HG02623 (cell line): ENCODE data around the gene HAGH.

ENCODE experiments used
- ATAC-seq: cut with Tn5 transposase; IDR thresholded peaks from one replicate; pipeline ENCODE4 v1.9.1; 2021; ENCODE audit warnings: moderate library complexity; ENCODE audit not compliant: unreplicated experiment

The HAGH gene

DNA sequence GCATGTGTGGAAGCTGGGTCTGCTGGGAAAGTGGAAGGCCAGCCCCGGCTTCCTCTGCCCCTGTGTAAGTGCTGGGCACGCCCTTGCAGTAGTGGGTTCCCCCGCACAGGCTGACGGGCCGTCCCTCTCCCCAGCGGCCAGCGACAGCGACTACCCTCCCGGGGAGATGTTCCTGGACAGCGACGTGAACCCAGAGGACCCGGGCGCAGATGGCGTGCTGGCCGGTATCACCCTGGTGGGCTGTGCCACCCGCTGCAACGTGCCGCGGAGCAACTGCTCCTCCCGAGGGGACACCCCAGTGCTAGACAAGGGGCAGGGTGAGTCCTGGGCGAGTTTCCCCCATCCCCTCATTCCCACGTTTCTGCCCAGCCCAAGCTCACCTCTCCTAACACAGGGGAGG, 60.8 kb downstream of the HAGH start:
- no peak for ATAC-seq

DNA sequence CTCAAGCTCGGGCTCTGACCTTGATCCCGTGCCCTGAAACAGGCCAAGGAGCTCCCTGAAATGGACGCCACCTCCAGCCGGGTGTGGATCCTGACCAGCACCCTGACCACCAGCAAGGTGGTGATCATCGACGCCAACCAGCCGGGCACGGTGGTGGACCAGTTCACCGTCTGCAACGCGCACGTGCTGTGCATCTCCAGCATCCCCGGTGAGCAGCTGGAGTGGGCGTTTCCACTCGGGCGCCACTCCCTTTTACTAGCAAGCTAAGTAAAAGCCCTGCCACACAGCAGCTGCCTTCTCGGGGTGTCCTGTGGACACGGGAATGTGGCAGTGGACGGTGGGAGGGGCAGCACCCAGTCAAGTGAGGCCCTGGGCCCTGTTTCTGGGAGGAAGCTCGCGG, 61.7 kb downstream of the HAGH start:
- no peak for ATAC-seq

DNA sequence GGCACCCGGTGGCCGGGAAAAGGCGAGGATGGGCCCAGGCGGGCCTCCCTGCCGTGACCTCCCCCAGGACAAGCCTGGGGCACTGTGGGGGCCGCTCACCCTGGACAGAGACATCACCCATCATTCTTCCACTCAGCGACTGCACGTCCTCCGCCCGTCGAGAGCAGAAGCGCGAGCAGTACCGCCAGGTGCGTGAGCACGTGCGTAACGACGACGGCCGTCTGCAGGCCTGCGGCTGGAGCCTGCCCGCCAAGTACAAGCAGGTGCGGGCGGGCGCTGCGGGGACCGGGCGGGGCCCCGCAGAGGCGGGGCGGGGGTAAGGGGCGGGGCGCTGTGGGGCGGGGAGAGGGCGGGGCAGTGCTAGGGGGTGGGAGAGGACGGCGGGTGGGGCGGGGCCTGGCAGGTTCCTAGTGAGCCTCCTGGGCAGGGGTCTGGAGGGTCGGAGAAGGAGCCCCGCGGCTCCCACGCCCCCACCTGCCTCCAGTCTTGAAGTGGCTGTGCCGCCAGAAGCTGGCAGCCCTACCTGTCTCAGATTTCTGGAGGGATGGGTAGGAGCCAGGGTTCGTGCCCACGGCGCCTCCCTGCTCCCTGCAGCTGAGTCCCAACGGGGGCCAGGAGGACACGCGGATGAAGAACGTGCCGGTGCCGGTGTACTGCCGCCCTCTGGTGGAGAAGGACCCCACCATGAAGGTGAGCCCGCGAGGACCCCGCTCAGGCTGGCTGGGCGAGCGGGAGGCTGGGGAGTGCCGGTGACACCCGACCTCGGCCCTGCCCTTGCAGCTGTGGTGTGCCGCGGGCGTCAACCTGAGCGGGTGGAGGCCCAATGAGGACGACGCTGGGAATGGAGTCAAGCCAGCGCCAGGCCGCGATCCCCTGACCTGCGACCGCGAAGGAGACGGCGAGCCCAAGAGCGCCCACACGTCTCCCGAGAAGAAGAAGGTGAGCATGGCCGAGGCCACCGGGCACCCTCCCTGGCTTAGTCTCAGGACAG, 62.8 kb downstream of the HAGH start:
- no peak for ATAC-seq

DNA sequence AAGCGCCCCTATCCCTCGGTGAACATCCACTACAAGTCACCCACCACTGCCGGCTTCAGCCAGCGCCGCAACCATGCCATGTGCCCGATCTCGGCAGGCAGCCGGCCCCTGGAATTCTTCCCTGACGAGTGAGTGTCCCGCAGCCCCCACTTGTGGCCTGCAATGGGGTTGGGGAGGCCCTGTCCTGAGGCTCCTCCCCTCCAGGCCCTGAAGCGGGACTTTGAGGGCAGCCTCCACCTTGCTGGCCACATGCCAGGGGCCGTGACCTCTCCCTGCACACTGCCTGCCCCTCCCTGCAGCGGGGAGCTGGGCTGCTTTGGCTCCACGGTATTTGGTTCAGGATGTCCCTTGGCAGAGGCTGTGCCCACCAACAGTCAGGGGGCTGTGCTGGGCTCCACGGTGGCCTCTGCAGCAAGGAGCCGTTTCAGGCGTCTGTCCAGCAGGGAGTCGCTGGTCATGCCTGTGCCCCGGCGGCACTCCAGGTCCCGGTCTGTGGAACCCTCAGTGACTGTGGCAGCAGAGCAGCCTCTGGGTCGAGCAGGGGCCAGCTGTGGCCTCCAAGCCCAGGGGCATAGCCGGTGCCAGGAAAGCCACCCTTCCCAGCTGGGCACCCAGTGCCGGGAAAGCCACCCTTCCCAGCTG, 63.6 kb downstream of the HAGH start:
- no peak for ATAC-seq

DNA sequence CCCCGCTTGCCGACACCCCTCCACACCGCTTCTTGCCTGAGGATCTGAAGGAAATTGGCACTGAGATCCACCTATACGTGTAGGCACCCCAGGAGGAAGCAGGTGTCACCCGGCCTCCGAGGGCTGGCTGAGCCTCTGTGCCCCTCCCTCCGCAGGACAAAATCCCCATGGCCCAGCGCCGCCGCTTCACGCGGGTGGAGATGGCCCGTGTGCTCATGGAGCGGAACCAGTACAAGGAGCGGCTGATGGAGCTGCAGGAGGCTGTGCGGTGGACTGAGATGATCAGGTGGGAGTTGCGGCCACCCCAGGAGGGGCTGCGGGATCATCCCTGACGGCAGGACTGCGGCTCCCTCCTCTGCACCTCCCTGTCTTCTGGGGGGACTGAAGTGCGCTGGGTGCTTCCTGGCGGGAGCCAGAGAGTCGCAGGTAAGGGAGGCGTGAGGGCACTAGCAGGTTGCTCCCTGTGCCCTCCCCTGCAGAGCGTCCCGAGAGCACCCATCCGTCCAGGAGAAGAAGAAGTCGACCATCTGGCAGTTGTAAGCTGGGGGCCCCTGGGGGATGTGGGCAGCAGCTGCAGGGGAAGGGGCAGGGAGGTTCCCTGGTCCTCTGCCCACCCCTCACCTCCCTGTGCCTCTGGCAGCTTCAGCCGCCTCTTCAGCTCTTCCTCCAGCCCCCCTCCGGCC, 64.3 kb downstream of the HAGH start:
- no peak for ATAC-seq

DNA sequence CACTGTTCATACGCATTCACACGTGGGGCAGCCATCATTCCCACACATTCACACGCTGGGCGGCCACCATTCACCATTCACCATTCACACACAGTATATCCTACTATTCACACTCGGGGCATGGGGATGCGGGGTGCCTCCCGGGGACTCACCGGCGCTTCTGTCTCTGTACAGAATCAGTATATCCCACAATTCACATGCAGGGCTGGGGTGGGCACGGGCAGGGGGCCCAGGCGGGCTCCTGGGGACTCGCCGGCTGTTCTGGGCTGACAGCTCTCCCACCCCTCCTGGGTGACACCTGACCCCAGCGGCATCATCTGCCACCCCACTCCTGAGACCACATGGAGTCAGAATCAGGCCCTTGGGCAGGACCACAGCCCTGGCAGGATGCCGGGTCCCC, 64.9 kb downstream of the HAGH start:
- ATAC-seq = no peak

DNA sequence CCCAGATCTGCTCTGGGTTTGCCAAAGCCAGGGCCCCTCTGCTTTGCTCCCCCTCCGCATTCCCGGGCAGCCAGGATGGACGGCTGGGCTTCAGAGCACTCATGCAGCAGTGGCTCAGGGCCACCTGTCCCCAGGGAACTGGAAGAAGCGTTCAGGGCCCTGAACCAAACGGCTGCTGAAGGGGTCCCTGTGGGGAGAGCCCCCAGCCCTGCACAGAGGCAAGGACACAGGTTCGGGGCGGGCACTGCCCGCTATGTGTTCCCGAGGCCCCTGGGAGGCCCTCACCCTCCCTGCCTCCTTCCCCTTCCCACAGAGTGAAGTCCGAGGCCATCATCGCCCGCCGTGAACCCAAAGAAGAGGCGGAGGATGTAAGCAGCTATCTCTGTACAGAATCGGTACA, 65.7 kb downstream of the HAGH start:
- no peak for ATAC-seq

DNA sequence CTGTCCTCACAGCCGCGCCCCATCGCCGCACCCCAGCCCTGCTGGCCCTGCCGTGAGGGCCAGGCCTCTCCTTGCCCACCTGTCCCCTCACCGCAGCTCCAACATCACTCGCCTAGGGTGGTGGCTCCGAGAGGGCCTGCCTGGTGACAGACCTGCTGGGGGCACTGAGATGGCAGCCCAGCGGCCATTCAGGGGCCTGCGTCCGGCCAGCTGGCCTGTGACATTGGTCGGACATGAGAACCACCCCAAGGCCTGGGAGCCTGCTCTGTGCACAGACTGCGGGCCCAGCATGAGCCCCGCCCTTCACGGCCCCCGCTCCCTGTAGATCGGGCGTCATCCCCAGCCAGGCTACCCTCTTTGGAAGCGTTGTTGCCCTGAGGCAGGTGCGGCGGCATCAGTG, 67.1 kb downstream of the HAGH start:
- ATAC-seq = no peak

DNA sequence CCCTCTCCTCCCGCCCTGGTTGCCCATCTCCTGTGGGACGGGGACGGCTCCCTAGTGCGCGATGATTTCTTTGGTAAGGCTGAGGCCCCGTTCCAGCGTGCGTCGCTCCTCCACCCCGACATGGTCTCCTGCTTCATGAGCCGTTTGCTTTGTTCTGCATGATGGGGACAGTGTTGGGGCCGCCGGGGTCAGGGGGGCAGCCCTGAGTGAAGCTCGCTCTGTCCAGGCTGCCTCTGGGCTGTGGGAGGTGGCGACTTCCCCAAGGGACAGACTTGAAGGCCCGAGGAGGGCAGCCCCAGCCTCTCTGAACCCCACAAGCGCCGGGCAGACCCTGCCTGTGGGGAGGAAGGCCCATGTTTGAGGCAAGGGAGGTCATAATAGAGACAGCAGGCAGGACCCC, 67.7 kb downstream of the HAGH start:
- no peak for ATAC-seq

DNA sequence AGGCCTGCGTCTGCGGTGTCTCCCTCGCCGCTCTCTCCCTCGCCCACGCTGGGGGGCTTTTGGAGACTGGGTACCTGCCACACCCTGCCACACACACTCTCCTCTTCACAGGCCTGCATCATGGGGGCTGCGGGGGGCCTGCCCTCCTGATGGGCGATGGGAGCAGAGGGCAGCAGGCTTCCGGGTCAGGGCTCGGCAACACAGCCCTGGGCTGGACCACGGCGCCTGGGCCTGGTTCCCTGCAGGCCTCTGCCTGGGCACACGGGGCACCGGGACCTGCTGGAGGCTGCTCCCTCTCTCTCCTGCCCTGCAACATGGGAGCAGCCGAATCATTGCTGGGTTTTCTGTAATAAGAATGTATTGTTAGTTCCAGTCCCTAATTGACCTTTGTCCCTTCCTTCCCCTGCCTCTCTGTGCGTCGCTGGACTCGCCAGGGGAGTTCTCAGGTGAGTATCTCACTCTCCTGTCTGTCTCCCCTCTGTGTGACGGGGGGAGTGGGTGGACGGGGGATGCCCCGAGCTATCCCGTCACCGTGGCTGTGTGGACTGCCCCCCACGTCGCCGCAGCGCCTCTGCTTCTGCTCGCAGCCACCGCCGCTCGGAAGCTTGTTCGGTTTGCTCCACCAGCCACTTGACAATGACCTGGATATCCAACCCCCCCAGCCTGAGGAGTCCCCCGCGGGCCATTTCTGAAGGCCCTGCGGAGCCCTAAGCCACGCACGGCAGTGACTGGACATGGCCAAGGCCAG, 68.7 kb downstream of the HAGH start:
- ATAC-seq = no peak
